ENCODE results near the gene RNF149.

DNA sequence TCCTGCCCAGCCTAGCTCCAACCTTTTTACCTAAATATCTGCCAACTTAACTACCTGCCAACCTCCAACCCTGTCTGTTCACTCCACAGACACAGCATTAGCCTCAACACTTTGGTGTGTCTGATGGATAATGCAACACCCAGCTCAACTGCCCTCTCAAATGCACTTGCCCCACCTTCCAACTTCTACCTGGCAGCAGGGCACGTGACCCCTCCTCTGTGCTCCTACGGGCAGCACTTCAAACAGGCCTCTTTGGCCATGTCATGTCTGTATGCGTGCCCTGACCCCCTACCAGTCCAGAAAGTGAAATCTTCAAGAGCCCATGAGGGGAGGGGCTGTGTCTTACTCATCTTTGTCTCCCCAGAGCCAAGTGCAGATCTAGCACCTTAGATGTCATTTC, 25.5 kb downstream of the RNF149 start:
- TF ChIP-seq, protein P1, sequence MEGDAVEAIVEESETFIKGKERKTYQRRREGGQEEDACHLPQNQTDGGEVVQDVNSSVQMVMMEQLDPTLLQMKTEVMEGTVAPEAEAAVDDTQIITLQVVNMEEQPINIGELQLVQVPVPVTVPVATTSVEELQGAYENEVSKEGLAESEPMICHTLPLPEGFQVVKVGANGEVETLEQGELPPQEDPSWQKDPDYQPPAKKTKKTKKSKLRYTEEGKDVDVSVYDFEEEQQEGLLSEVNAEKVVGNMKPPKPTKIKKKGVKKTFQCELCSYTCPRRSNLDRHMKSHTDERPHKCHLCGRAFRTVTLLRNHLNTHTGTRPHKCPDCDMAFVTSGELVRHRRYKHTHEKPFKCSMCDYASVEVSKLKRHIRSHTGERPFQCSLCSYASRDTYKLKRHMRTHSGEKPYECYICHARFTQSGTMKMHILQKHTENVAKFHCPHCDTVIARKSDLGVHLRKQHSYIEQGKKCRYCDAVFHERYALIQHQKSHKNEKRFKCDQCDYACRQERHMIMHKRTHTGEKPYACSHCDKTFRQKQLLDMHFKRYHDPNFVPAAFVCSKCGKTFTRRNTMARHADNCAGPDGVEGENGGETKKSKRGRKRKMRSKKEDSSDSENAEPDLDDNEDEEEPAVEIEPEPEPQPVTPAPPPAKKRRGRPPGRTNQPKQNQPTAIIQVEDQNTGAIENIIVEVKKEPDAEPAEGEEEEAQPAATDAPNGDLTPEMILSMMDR (IDR thresholded peaks at IDR 0.05) = no peak
- TF ChIP-seq ZFX (IDR thresholded peaks at IDR 0.05; ENCODE audit: borderline replicate concordance) = no peak
